GM20431 (cell line): ENCODE data around the gene GRB7.

Experiments
- in situ Hi-C: fragments of 300-500 bp; cut with MseI, MboI; formaldehyde crosslinking; loops from one replicate; pipeline ENCODE4 v1.15.0; 2020; ENCODE audit warnings: low sequenced_read_pairs; ENCODE audit not compliant: unreplicated experiment

GRB7 gene

GRCh38 chr17:39787743-39788484 lies 50.2 kb downstream of the GRB7 start:
- in situ Hi-C loops, result no loop called here

- in situ Hi-C loops, result no loop called here
Observed at GRCh38 chr17:39791111-39791992, 53.6 kb downstream of the GRB7 start.

GRCh38 chr17:39792526-39793221 lies 54.9 kb downstream of the GRB7 start:
- in situ Hi-C loops, result no loop called here

GRCh38 chr17:39793301-39793872 lies 55.6 kb downstream of the GRB7 start:
- in situ Hi-C loops, result no loop called here

GRCh38 chr17:39794249-39794970 lies 56.7 kb downstream of the GRB7 start:
- in situ Hi-C loops, result no loop called here
